Measurements from ENCODE around the gene OR51Q1. TPM values are rescaled to one million over a fixed set of nuclear protein-coding genes. Genes with fewer than 3 reads are reported as not detected.
A peak's percentile ranks its signal among the peaks of the same experiment; 100 is the strongest.

OR51Q1 gene
- 1 to 10 TPM in 1 of 8 experiments, under 1 TPM in 4, not detected in 3; 0.11 to 1.2 (median 0.46) TPM for total RNA-seq

DNA sequence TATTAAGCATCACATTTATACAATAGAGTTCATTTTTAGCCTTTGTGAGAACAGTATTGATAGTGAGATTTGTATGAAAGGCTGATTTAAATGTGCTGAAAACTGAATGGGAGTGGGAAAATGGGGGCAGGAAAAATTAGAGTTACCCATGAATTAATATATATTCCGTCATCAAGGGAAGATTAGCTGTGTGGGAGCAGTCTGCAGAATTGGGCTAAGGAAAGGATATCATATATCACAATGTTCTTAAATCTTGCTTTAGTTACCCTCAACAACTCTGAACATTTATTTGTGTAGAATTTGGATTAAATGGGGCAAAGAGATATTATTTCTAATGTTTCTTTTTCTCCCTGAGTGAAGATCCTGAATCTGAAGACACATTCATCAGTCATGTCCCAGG, at the start of gene OR51Q1:
TSS of gene OR51Q1 (plus strand) at position 301 of the 400 bp plus-strand sequence. CDS start at position 391, 90 bp downstream.
- WGBS, 10 experiments: 33 to 100% (median 79%) methylated on average over 1 of the region's 1 CpG; no CpG with 5 or more reads in 4 of the 10 experiments
- H3K27ac ChIP-seq: no peak within 1 kb of the TSS
- ATAC-seq (replicated peaks in 6 of 8): no peak
- in situ Hi-C loops (cut with MboI; ENCODE audit: low pct_unique_long_range_greater_than_20kb in 2 of 9, low sequenced_read_pairs in 9 of 9, unreplicated experiment in 9 of 9): no loop called here
- H3K4me3 ChIP-seq: no peak within 1 kb of the TSS
- H3K4me1 ChIP-seq (replicated peaks in 1 of 2): no peaks in the 10 kb centered on the region

DNA sequence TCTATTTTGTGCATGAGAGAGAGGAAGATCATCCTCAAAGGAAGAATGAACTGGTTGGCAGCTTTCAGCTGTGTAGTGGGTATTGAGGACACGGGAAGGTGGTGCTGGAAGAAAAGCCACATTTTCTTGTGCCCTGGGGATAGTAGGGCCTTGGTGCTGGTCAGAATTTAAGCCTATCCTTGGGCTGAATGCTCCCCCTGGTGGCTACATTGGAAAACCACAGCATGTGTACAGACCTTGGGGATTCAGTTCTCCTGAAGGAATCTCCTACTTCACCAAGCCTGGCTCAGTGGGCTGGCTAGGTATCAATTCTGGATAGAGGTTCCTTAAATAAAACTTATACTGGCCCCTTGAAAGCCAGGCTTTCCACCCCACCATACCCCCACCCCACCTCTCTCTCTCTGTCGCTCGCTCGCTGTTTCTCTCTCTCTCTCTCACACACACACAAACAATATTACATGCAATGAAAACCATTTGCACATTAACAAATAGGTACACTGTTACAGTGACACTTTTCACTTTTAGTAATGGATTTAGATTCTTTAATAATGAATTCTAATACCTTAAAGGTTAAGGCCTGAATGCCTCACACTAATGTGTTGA, 41.1 kb upstream of the OR51Q1 start:
- Histone ChIP-seq H3K4me3 (no peak overlapping the region), H3K27ac (no peak overlapping the region), H3K4me1 (replicated peaks in 1 of 2) (no peaks in the 10 kb centered on the region)
- in situ Hi-C loops (cut with MboI; ENCODE audit: low pct_unique_long_range_greater_than_20kb in 2 of 9, low sequenced_read_pairs in 9 of 9, unreplicated experiment in 9 of 9): no loop called here
- ATAC-seq (replicated peaks in 6 of 8): peak; percentile 67 to 99 (median 83)
- WGBS, 10 experiments: 0 to 65% (median 14%) methylated on average over 1 to 4 of the region's 4 CpGs; no CpG with 5 or more reads in 5 of the 10 experiments

- in situ Hi-C loops (cut with MboI; ENCODE audit: low pct_unique_long_range_greater_than_20kb in 2 of 9, low sequenced_read_pairs in 9 of 9, unreplicated experiment in 9 of 9): no loop called here
- 14 to 80% (median 50%) methylated on average over 1 of the region's 1 CpG; no CpG with 5 or more reads in 5 of the 10 experiments for WGBS, 10 experiments
- H3K4me1 ChIP-seq (replicated peaks in 1 of 2): no peaks in the 10 kb centered on the region
- H3K27ac ChIP-seq: no peak within 1 kb of the TSS
- H3K4me3 ChIP-seq: no peak within 1 kb of the TSS
- no peak for ATAC-seq (replicated peaks in 6 of 8)
Observed at GRCh38 chr11:5383576-5383975, 38.3 kb upstream of the OR51Q1 start, which contains the start of gene OR51M1. Gene OR51M1 (plus strand): TSS chr11:5383812. CDS start chr11:5389399, 5,587 bp downstream.

GRCh38 chr11:5384335-5384734, 37.6 kb upstream of the OR51Q1 start:
- in situ Hi-C loops (cut with MboI; ENCODE audit: low pct_unique_long_range_greater_than_20kb in 2 of 9, low sequenced_read_pairs in 9 of 9, unreplicated experiment in 9 of 9): no loop called here
- WGBS, 10 experiments: 0 to 86% (median 78%) methylated on average over 1 to 2 of the region's 2 CpGs; no CpG with 5 or more reads in 5 of the 10 experiments
- peak in 1 of 8 experiments; percentile 20 for ATAC-seq (replicated peaks in 6 of 8)
- H3K27ac ChIP-seq: no peak overlapping the region
- no peak overlapping the region for H3K4me3 ChIP-seq
- no peaks in the 10 kb centered on the region for H3K4me1 ChIP-seq (replicated peaks in 1 of 2)

DNA sequence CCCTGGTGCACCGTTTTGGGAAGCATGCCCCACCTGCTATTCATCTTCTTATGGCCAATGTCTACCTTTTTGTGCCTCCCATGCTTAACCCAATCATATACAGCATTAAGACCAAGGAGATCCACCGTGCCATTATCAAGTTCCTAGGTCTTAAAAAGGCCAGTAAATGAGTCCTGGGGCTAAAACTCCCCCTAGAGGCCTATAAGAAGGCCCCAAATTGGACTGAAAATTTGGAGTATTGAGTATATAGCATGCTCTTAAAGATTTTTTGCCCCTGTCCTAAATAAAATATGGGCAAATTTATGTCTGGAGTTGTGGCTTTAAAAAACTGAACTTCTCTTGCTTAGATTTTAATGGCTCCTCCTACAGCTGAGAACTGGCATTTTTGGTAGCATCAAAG, 31.7 kb upstream of the OR51Q1 start:
- 31 to 100% (median 60%) methylated on average over 1 to 2 of the region's 2 CpGs; no CpG with 5 or more reads in 3 of the 10 experiments for WGBS, 10 experiments
- Histone ChIP-seq H3K27ac (no peak overlapping the region), H3K4me3 (no peak overlapping the region), H3K4me1 (replicated peaks in 1 of 2) (no peaks in the 10 kb centered on the region)
- in situ Hi-C loops (cut with MboI; ENCODE audit: low pct_unique_long_range_greater_than_20kb in 2 of 9, low sequenced_read_pairs in 9 of 9, unreplicated experiment in 9 of 9): no loop called here
- ATAC-seq (replicated peaks in 6 of 8): no peak

DNA sequence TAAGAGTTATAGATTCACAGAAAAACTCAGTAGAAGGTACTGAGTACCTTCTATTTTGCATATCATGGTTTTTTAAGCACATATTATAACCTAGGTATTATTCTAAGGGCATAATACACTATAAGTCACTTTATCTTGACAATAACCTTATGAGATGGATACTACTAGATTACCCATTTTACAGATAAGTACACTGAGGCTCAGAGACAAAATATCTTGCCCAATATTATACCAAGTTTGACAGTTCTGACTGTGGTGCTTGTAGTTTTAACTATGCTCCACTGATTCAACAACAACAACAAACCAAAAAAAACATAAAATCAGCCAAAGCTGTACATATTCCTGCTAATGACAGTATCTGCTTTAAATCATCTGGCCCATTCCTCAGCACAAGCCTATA, 27.8 kb upstream of the OR51Q1 start:
- no peak for ATAC-seq (replicated peaks in 6 of 8)
- in situ Hi-C loops (cut with MboI; ENCODE audit: low pct_unique_long_range_greater_than_20kb in 2 of 9, low sequenced_read_pairs in 9 of 9, unreplicated experiment in 9 of 9): no loop called here
- Histone ChIP-seq H3K4me1 (replicated peaks in 1 of 2) (no peaks in the 10 kb centered on the region), H3K27ac (no peak overlapping the region), H3K4me3 (no peak overlapping the region)

DNA sequence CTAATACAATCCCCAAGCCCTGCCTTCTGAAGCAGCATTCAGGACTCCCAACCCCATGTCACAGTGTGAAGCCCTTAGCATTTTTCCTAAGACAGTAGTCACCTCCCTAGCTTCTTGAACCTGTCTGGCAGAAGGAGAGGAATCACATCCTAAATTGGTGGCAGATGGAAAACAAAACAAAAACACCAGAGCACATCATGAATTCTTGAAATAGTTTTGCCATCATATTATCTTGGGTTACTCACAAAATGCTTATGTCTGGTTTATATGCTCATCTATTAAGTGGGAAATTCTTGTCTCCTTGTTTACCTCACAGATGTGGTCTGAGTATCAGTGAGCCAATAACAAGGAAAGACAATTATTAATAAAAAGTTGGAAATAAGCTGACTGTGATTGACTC, 23.0 kb upstream of the OR51Q1 start:
- no peak for ATAC-seq (replicated peaks in 6 of 8)
- in situ Hi-C loops (cut with MboI; ENCODE audit: low pct_unique_long_range_greater_than_20kb in 2 of 9, low sequenced_read_pairs in 9 of 9, unreplicated experiment in 9 of 9): no loop called here
- Histone ChIP-seq H3K4me3 (no peak overlapping the region), H3K27ac (no peak overlapping the region), H3K4me1 (replicated peaks in 1 of 2) (no peaks in the 10 kb centered on the region)

DNA sequence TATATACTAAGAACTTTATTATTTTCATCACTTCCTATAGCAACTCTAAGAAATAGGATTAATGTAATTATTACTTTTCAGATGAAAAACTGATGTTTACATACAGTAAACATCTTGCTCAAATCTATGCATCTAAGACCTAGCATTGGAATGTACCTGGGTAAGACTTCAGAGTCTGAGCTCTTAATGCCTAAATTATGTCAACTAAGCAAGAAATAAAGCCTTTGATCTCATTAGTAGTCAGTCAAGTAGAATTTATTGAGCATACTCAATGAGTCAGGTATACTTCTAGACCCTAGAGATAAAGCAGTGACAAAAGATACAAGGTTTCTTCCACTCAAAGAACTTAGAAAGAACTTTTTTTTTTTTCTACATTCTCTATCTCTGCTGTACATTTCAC, 16.7 kb upstream of the OR51Q1 start:
- in situ Hi-C loops (cut with MboI; ENCODE audit: low pct_unique_long_range_greater_than_20kb in 2 of 9, low sequenced_read_pairs in 9 of 9, unreplicated experiment in 9 of 9): no loop called here
- Histone ChIP-seq H3K27ac (no peak overlapping the region), H3K4me1 (replicated peaks in 1 of 2) (no peaks in the 10 kb centered on the region), H3K4me3 (no peak overlapping the region)
- no peak for ATAC-seq (replicated peaks in 6 of 8)

- no peak for ATAC-seq (replicated peaks in 6 of 8)
- WGBS, 10 experiments: 46 to 72% (median 53%) methylated on average over 1 to 5 of the region's 5 CpGs; no CpG with 5 or more reads in 2 of the 10 experiments
- H3K27ac ChIP-seq: no peak overlapping the region
- H3K4me3 ChIP-seq: no peak overlapping the region
- no peaks in the 10 kb centered on the region for H3K4me1 ChIP-seq (replicated peaks in 1 of 2)
- in situ Hi-C loops (cut with MboI; ENCODE audit: low pct_unique_long_range_greater_than_20kb in 2 of 9, low sequenced_read_pairs in 9 of 9, unreplicated experiment in 9 of 9): no loop called here
Observed at GRCh38 chr11:5420993-5421392, 918 bp upstream of the OR51Q1 start.

DNA sequence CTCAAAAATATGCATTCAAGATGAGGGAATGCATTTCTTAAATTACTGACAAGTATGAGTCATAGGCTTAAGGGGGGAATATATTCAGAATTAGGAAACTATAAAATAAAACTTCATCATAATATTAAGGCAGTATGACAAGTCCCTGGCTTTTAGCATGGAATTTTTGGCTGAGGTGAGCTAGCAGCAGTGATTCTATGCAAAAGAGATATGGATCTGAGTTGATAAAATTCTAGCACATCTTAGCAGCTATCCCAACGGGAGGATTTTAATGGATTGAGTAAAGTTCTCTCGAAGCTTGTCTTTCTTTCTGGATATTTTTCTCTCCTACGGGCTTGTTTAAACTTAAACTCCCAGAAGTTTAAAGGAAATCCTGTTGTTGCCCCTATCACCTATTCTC, 1.2 kb downstream of the OR51Q1 start:
- peak in 2 of 8 experiments; percentile 35 to 59 for ATAC-seq (replicated peaks in 6 of 8)
- WGBS, 10 experiments: 20 to 100% (median 83%) methylated on average over 1 to 3 of the region's 3 CpGs; no CpG with 5 or more reads in 2 of the 10 experiments
- no peaks in the 10 kb centered on the region for H3K4me1 ChIP-seq (replicated peaks in 1 of 2)
- H3K27ac ChIP-seq: no peak overlapping the region
- H3K4me3 ChIP-seq: no peak overlapping the region
- in situ Hi-C loops (cut with MboI; ENCODE audit: low pct_unique_long_range_greater_than_20kb in 2 of 9, low sequenced_read_pairs in 9 of 9, unreplicated experiment in 9 of 9): no loop called here

- 20 to 83% (median 25%) methylated on average over 1 to 2 of the region's 2 CpGs; no CpG with 5 or more reads in 5 of the 10 experiments for WGBS, 10 experiments
- no peaks in the 10 kb centered on the region for H3K4me1 ChIP-seq (replicated peaks in 1 of 2)
- in situ Hi-C loops (cut with MboI; ENCODE audit: low pct_unique_long_range_greater_than_20kb in 2 of 9, low sequenced_read_pairs in 9 of 9, unreplicated experiment in 9 of 9): no loop called here
- no peak for ATAC-seq (replicated peaks in 6 of 8)
- no peak within 1 kb of the TSS for H3K27ac ChIP-seq
- H3K4me3 ChIP-seq: no peak within 1 kb of the TSS
Observed at GRCh38 chr11:5441414-5441813, 19.5 kb downstream of the OR51Q1 start, which contains the start of gene OR51I1. Gene OR51I1 (minus strand): TSS chr11:5441514. CDS start chr11:5441514, 0 bp downstream.

DNA sequence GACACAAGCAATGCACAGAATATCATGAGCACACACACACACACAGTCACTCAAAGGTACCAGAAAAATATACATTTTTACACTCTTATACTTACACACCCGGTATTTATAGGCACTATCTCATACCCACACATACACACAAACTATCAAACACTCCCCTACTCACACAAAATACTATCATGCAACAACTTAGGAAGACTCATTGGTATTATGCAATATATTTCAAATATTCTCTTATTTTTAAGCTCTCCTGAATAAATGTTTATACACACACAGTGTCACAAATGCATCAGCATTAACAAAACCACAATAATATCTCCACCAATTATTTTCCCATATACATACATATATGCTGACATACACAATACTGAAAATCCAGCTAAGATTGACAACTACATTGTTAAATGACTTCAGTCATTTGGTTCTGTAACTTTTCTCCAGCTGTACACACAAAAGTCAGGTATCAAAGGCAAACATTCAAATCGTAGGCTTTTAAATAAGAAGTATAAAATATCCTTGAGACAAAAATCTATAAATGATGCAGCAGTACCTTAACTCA, 22.0 kb downstream of the OR51Q1 start:
- no peaks in the 10 kb centered on the region for H3K4me1 ChIP-seq (replicated peaks in 1 of 2)
- 0 to 55% (median 5%) methylated on average over 1 to 2 of the region's 2 CpGs; no CpG with 5 or more reads in 1 of the 10 experiments for WGBS, 10 experiments
- no peak overlapping the region for H3K27ac ChIP-seq
- in situ Hi-C loops (cut with MboI; ENCODE audit: low pct_unique_long_range_greater_than_20kb in 2 of 9, low sequenced_read_pairs in 9 of 9, unreplicated experiment in 9 of 9): no loop called here
- ATAC-seq (replicated peaks in 6 of 8): no peak
- H3K4me3 ChIP-seq: no peak overlapping the region

GRCh38 chr11:5449023-5449422, 27.1 kb downstream of the OR51Q1 start, which contains the start of gene OR51I2:
Gene OR51I2 (plus strand): TSS chr11:5449323. CDS start chr11:5453489, 4,166 bp downstream.
- 33 to 100% (median 85%) methylated on average over 1 to 2 of the region's 2 CpGs; no CpG with 5 or more reads in 4 of the 10 experiments for WGBS, 10 experiments
- H3K27ac ChIP-seq: no peak within 1 kb of the TSS
- no peak for ATAC-seq (replicated peaks in 6 of 8)
- H3K4me3 ChIP-seq: no peak within 1 kb of the TSS
- no peaks in the 10 kb centered on the region for H3K4me1 ChIP-seq (replicated peaks in 1 of 2)
- in situ Hi-C loops (cut with MboI; ENCODE audit: low pct_unique_long_range_greater_than_20kb in 2 of 9, low sequenced_read_pairs in 9 of 9, unreplicated experiment in 9 of 9): no loop called here

GRCh38 chr11:5449432-5449831, 27.5 kb downstream of the OR51Q1 start:
- H3K4me3 ChIP-seq: no peak overlapping the region
- no peak for ATAC-seq (replicated peaks in 6 of 8)
- in situ Hi-C loops (cut with MboI; ENCODE audit: low pct_unique_long_range_greater_than_20kb in 2 of 9, low sequenced_read_pairs in 9 of 9, unreplicated experiment in 9 of 9): no loop called here
- H3K4me1 ChIP-seq (replicated peaks in 1 of 2): no peaks in the 10 kb centered on the region
- H3K27ac ChIP-seq: no peak overlapping the region
- 0 to 91% (median 65%) methylated on average over 2 to 4 of the region's 4 CpGs; no CpG with 5 or more reads in 2 of the 10 experiments for WGBS, 10 experiments
